GM12891 (cell line): ENCODE measurements around the gene TNFRSF8.

Source experiments
- PAX5 ChIP-seq: IDR thresholded peaks from 2 replicates; pipeline ENCODE4 v1.6.1; 2011; ENCODE audit warnings: low read length, moderate library complexity, mild to moderate bottlenecking; ENCODE audit not compliant: insufficient read depth, severe bottlenecking
- POLR2A ChIP-seq: IDR thresholded peaks from 2 replicates; pipeline ENCODE4 v1.6.1; 2011; ENCODE audit warnings: low read depth, low read length, control low read depth
- POU2F2 ChIP-seq: IDR thresholded peaks from 2 replicates; pipeline ENCODE4 v1.6.1; 2011; ENCODE audit warnings: low read depth, mild to moderate bottlenecking, control low read depth, low read length, moderate library complexity
- TAF1 ChIP-seq: IDR thresholded peaks from 2 replicates; pipeline ENCODE4 v1.6.1; 2011; ENCODE audit warnings: low read depth, low read length, control low read depth

DNA sequence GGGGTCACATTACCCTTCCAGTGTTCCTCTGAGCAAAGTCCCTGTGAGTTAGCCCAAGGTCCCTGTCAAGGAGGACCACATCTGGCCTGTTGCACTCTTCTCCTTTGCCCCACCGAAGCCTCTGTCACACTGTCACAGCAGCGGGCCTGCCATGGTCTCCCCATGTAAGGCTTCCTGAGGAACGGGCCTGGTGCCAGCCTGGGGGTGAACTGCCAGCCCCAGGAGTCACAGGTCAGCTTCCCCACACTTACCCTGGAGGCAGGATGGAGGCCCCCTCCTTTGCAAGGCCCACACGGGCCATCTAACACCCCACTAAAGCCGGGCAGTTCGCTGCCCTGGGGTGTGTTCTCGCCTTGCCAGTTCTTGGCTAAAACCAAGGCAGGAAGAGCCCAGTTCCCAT lies 117.8 kb downstream of the TNFRSF8 start:
- TF ChIP-seq PAX5: no peak
- no peak for TF ChIP-seq POU2F2
- no peak for TF ChIP-seq POLR2A
- no peak for TF ChIP-seq TAF1
